Activated effector memory CD4-positive, alpha-beta T cell treated with anti-CD3 and anti-CD28 coated beads, Interleukin-2, amount 50 U/mL, for 16 hours (primary cell): ENCODE data around the gene TTC9C.
"Not testable (repeated sequence)": the region's sequence is repeated elsewhere in the genome, so short reads cannot be mapped to it uniquely, and the experiment has no call there.

Source experiments
- DNase-seq: peaks from one replicate; pipeline ENCODE4 v3.0.0-alpha.2; 2020

TTC9C gene

DNA sequence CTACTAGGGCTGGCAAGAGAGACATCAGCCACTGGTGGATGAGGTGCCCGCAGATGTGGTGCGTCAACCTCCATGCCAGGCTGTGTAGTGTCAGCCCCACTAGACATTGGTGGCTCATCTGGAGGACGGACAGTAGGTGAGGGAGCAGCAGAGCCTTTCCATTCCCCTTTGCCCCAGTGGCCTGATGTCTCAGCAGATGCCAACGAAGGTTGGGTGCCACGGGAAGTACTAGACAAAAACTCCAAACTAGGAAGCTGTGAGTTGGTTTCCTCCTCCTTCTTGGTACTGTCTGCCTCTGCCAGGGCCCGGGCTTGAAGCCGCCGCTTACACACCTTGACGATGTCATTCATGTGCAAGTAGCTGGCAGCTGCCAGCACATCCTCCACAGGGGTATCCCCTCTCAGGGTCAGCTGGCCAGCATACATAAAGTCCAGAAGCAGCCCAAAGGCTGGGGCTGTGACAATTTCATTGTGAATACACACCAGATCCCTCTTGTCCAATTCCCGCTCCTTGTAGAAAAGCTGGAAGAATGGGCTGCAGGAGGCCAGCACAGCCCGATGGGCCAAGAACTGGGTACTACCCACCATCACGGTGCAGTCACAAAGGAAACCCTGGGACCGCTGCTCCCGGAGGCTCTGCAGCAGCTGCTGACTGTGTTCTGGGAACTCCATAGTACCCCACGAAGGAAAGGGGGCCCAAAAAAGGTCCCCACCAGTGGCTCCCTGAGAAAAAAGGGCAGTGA lies 24.9 kb downstream of the TTC9C start:
- no peak for DNase-seq

DNA sequence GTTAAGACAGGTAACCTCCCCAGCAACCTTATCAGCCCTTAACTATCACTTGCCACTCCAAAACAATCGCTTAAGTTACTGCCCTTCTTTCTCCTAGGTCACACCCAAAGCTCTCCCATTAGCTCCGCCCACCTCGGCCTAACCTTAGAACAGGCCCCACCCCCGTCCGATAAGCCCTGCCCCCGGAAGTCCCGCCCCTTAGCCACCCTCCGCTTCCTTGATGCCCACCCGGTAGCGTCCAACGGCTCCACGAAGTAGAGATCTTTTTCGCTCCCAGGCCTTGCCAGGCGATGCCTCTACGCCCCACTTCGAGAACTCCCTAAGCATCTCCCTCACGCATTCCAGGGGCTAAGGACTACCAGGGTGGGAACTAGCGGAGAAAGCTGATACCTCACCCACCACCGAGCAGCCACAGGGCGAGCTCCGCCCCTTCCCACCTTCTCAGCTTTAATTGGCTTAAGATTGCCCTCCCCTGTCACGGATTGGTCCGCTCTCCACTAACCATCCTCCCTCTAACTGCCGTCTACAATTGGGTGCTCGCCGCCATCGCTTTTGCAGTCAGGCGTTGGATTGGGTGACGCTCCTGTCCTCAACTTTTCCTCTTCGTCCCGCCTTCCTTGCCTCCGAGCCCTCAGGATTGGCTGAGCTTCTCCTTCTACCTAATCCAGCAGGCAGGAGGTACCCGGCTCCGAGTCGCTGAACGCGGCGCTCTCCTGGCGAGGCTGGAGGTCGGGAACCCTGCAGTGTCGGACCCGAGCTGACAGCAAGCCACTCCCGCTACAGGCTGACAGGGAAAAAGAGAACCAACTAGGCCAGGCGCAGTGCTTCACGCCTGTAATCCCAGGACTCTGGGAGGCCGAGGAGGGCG lies 25.7 kb downstream of the TTC9C start, which contains the start of gene ZBTB3:
Gene ZBTB3, minus strand, starts transcription at position 425 of the 868 bp plus-strand sequence. CDS start 496 bp downstream, outside the sequence.
- peak; percentile 98 for DNase-seq

- no peak for DNase-seq
Observed at GRCh38 chr11:62755086-62755615, 26.9 kb downstream of the TTC9C start.

- no peak for DNase-seq
Observed at GRCh38 chr11:62757846-62758788, 29.8 kb downstream of the TTC9C start.

DNA sequence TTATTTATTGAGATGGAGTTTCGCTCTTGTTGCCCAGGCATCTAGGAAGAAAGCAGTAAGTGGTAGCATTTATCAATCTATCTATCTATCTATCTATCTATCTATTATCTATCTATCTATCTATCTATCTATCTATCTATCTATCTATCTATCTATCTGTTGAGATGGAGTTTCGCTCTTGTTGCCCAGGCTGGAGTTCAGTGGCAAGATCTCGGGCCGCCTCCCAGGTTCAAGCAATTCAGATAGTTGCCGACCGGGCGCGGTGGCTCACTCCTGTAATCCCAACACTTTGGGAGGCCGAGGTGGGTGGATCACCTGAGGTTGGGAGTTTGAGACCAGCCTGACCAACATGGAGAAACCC lies 32.6 kb downstream of the TTC9C start:
- not testable (repeated sequence) for DNase-seq

- peak; percentile 67 for DNase-seq
Observed at GRCh38 chr11:62770778-62771143, 42.5 kb downstream of the TTC9C start.

- DNase-seq: peak; percentile 97
Observed at GRCh38 chr11:62771144-62772021, 43.1 kb downstream of the TTC9C start, which contains the start of gene TAF6L. TAF6L (plus strand) TSS chr11:62771396; CDS start chr11:62775784, 4,388 bp downstream.

DNA sequence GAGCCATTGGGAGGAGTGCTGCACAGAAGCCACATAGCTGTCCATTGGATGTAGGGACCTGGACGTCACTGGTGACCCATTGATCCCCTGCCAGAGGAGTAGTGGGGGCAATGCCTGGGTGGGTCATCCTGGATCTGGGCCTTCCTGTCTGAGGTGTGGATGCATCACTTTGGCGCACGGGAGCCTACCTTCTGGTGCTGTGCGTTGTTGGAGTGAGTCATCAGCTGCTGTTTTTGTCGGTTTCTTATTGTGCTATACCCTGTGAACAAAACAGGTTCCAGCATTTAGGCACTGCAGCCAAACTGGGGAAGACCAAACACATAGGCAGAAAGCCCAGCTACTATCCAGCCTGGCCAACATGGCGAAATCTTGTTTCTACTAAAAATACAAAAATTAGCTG lies 46.1 kb downstream of the TTC9C start:
- no peak for DNase-seq

- DNase-seq: no peak
Observed at GRCh38 chr11:62775646-62776045, 47.4 kb downstream of the TTC9C start.

DNA sequence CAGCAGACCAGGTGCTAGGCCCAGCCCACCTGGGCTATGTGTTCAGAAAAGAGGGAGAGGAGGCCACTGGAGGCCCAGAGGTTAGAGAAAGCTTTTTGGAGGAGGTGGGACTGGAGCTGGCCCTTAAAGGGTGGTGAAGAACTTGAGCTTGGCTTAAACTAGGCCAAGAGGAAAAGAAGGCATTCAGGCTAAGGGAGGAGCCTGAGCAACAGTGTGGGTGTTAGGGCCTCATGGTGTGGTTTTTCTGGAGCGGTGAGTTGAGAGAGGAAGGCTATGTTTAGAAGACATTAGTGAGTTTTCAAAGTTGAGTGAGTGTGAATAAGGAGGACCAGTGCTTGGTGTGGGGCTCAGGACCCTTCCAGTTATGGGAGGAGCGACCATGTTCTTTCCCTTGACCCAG lies 49.1 kb downstream of the TTC9C start:
- no peak for DNase-seq

- DNase-seq: no peak
Observed at GRCh38 chr11:62778441-62778840, 50.2 kb downstream of the TTC9C start.

DNA sequence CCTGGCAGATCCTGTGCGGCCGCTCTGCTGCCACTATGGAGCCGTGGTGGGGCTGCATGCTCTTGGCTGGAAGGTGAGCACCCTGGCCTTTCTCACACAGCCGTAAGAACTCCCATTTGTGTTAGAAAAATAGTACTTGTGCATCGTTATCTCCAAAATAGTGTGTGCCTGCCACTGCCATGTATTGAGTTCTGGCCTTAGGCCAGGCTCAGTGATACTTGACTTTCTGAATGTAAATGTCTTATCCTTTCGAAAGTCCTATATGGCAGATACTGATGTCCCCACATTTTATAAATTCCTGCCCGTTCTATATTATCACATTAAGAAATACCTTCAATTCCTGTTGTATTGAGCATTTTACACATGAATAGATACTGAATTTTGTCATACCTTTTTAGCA lies 54.5 kb downstream of the TTC9C start:
- no peak for DNase-seq

GRCh38 chr11:62786318-62787004 lies 58.2 kb downstream of the TTC9C start:
- DNase-seq: peak; percentile 95

DNA sequence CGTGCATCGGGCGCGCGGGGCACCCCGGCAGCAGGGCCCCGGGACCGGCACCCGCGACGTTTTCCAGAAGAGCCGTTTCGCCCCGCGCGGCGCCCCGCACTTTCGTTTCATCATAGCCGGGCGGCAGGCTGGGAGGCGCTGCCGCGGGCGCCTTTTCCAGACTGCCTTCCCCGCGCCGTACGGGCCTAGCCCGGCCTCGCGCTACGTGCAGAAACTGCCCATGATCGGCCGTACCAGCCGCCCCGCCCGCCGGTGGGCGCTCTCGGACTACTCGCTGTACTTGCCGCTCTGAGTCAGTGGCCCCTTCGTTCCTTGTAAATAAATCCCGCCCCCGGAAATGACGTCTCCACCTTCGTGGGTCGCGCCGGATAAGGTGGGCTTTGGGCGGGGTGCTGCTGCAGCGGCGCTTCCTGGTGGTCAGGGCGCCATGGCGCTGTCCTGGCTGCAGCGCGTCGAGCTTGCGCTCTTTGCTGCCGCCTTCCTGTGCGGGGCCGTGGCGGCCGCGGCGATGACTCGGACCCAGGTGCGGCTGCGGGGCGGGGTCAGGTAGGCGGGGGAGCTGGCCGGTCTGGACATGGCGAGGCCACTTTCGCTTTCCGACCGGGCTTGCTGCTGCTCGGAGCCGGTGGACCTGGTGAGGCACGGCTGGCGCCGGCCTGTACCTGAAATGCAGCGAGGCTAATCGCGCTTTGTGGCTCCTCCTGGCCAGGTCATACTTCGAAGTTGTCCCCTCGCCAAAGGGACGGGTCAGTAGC lies 58.9 kb downstream of the TTC9C start, which contains the start of gene TMEM179B:
Gene TMEM179B, plus strand, starts transcription at position 398 of the 755 bp plus-strand sequence. Its CDS starts 30 bp downstream, at position 428.
- peak; percentile 98 for DNase-seq
